ENCODE results near the gene SPINK13.
"Not testable (repeated sequence)": the region's sequence is repeated elsewhere in the genome, so short reads cannot be mapped to it uniquely, and the experiment has no call there.

SPINK13 gene

DNA sequence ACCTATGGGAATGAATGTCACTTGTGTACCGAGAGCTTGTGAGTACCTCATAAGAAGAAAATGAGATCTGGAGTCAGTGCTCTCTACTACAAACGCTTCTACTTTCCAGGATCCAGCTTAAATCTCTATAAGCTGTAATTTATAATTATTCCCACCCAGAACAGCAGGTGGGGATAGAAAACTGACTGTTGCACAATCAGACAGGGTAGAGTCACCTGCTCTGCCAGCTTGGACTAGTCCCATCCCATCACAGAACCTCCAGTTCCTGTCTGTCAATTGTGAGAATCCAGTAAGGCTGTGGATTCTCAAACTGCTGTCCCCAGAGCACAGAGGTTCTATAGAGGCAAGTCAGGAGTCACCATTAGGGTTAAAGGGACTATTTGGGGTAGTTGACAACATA lies 45.6 kb downstream of the SPINK13 start:
- no peak overlapping the region for H3K4me3 ChIP-seq (ENCODE audit: low read depth, low read length)
- TF ChIP-seq, protein P1, sequence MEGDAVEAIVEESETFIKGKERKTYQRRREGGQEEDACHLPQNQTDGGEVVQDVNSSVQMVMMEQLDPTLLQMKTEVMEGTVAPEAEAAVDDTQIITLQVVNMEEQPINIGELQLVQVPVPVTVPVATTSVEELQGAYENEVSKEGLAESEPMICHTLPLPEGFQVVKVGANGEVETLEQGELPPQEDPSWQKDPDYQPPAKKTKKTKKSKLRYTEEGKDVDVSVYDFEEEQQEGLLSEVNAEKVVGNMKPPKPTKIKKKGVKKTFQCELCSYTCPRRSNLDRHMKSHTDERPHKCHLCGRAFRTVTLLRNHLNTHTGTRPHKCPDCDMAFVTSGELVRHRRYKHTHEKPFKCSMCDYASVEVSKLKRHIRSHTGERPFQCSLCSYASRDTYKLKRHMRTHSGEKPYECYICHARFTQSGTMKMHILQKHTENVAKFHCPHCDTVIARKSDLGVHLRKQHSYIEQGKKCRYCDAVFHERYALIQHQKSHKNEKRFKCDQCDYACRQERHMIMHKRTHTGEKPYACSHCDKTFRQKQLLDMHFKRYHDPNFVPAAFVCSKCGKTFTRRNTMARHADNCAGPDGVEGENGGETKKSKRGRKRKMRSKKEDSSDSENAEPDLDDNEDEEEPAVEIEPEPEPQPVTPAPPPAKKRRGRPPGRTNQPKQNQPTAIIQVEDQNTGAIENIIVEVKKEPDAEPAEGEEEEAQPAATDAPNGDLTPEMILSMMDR (IDR thresholded peaks at IDR 0.05; ENCODE audit: low read depth, low read length) = no peak

DNA sequence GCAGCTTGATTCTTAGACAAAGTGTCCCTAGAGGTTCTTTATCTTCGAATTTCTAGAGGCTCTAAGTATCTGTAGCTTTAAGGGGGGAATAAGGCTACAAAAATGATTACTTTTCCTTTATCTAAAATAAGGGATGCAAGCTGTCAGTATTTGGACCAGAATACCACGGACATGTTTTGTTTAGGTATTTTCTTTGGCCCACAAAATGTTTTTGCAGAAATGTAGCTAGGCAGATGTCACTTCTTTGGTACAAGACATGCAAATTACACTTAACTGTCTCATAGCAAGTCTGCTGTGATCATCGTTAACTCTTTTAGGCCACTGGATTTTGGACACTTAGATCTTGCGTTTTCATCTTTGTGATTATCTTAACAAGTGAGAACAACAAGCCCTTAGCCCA lies 46.1 kb downstream of the SPINK13 start:
- TF ChIP-seq, protein P1 (IDR thresholded peaks at IDR 0.05; ENCODE audit: low read depth, low read length) = no peak
- H3K4me3 ChIP-seq (ENCODE audit: low read depth, low read length) = no peak overlapping the region

DNA sequence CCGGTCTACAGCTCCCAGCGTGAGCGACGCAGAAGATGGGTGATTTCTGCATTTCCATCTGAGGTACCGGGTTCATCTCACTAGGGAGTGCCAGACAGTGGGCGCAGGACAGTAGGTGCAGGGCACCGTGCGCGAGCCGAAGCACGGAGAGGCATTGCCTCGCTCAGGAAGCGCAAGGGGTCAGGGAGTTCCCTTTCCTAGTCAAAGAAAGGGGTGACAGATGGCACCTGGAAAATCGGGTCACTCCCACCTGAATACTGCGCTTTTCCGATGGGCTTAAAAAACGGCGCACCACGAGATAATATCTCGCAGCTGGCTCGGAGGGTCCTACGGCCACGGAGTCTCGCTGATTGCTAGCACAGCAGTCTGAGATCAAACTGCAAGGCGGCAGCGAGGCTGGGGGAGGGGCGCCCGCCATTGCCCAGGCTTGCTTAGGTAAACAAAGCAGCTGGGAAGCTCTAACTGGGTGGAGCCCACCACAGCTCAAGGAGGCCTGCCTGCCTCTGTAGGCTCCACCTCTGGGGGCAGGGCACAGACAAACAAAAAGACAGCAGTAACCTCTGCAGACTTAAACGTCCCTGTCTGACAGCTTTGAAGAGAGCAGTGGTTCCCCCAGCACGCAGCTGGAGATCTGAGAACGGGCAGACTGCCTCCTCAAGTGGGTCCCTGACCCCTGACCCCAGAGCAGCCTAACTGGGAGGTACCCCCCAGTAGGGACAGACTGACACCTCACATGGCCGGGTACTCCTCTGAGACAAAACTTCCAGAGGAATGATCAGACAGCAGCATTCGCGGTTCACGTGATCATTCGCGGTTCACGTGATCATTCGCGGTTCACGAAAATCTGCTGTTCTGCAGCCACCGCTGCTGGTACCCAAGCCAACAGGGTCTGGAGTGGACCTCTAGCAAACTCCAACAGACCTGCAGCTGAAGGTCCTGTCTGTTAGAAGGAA lies 51.7 kb downstream of the SPINK13 start:
- H3K4me3 ChIP-seq (ENCODE audit: low read depth, low read length) = not testable (repeated sequence)

DNA sequence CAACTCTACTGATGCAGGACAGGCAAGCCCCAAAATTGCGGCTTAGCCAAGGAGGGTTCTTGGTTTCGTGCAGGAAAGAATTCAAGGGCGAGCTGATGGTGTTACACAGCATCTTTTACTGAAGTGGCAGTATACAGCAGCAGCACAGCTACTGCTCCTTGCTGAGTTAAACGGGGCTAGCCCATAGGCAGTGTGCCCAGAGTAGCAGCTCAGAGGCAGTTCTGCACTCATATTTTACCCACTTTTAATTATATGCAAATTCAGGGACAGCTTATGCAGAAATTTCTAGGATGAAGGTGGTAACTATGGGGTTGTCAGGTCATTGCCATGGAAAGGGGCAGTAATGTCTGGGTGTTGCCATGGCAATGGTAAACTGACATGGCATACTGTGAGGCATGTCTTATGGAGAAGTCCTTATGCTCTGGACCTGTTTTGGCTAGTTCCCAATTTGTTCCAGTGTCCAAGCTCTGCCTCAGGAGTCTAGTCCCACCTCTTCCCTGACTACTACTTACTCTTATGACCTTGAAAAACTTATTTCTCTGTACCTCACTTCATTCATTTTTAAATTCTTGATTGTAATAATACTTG lies 64.8 kb downstream of the SPINK13 start:
- TF ChIP-seq, protein P1 (IDR thresholded peaks at IDR 0.05; ENCODE audit: low read depth, low read length) = no peak
- no peak overlapping the region for H3K4me3 ChIP-seq (ENCODE audit: low read depth, low read length)

DNA sequence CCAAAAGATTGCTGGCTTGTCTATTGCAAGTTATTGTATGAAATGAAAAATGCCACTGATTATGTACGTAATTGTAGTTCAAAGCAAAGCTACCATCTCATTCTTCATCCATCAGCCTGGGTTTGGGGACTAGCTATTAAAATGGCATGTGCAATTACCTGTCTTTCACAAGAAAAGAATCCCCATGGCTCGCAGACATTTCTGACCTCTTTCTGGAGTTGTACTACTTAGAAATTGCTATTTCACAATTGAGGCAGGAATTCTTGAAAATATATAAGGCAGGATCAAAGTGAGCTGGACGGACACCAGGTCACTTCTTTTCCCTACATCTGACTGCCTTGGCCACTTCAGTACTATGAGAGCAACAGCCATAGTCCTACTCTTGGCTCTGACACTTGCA lies 66.7 kb downstream of the SPINK13 start, which contains the start of gene SPINK9:
SPINK9 (plus strand) TSS at position 301 of the 400 bp plus-strand sequence; CDS start at position 356, 55 bp downstream.
- H3K4me3 ChIP-seq (ENCODE audit: low read depth, low read length) = no peak within 1 kb of the TSS
- TF ChIP-seq, protein P1 (IDR thresholded peaks at IDR 0.05; ENCODE audit: low read depth, low read length) = no peak
